ENCODE results near the gene ARHGAP10.
"Not testable (repeated sequence)": the region's sequence is repeated elsewhere in the genome, so short reads cannot be mapped to it uniquely, and the experiment has no call there.

The ARHGAP10 gene

GRCh38 chr4:147791341-147791740, 59.5 kb downstream of the ARHGAP10 start:
- Histone ChIP-seq H3K4me3 (no peak overlapping the region), H3K27me3 (no peaks in the 10 kb centered on the region), H3K9ac (no peak overlapping the region), H3K4me1 (peaks cover 31% of the 10 kb centered on the region), H3K36me3 (no peaks in the 10 kb centered on the region), H4K20me1 (no peaks in the 10 kb centered on the region), H3K9me3 (no peaks in the 10 kb centered on the region), H3K27ac (no peak overlapping the region), H3K4me2 (no peak overlapping the region)
- no peak for TF ChIP-seq Cebpa-rat (IDR thresholded peaks at IDR 0.05)

- H3K4me2 ChIP-seq, result no peak overlapping the region
- H3K9me3 ChIP-seq, result 0 out of 2 replicates have a peak, but pooled peaks cover 2% of the 10 kb centered on the region
- no peaks in the 10 kb centered on the region for H3K27me3 ChIP-seq
- no peak for TF ChIP-seq Cebpa-rat (IDR thresholded peaks at IDR 0.05)
- peaks cover 35% of the 10 kb centered on the region for H3K4me1 ChIP-seq
- H4K20me1 ChIP-seq, result no peaks in the 10 kb centered on the region
- H3K4me3 ChIP-seq, result no peak overlapping the region
- no peak overlapping the region for H3K27ac ChIP-seq
- H3K9ac ChIP-seq, result no peak overlapping the region
- no peaks in the 10 kb centered on the region for H3K36me3 ChIP-seq
These were observed 60.0 kb downstream of the ARHGAP10 start for GRCh38 chr4:147791865-147792264.

- no peak overlapping the region for H3K27ac ChIP-seq
- no peaks in the 10 kb centered on the region for H4K20me1 ChIP-seq
- no peaks in the 10 kb centered on the region for H3K36me3 ChIP-seq
- H3K9ac ChIP-seq, result no peak overlapping the region
- no peaks in the 10 kb centered on the region for H3K27me3 ChIP-seq
- no peak for TF ChIP-seq Cebpa-rat (IDR thresholded peaks at IDR 0.05)
- H3K4me1 ChIP-seq, result peaks cover 30% of the 10 kb centered on the region
- no peak overlapping the region for H3K4me3 ChIP-seq
- peaks cover 7% of the 10 kb centered on the region; the same call in 1 of the 2 replicates for H3K9me3 ChIP-seq
- no peak overlapping the region for H3K4me2 ChIP-seq
These were observed 61.9 kb downstream of the ARHGAP10 start for GRCh38 chr4:147793569-147794313.

GRCh38 chr4:147794314-147794680, 62.4 kb downstream of the ARHGAP10 start:
- Histone ChIP-seq H3K9ac (no peak overlapping the region), H3K36me3 (no peaks in the 10 kb centered on the region), H3K4me2 (0 out of 2 replicates have a peak overlapping the region, but pooled peaks have one; percentile 4), H4K20me1 (no peaks in the 10 kb centered on the region), H3K9me3 (peaks cover 7% of the 10 kb centered on the region; the same call in 1 of the 2 replicates), H3K27ac (no peak overlapping the region), H3K4me3 (no peak overlapping the region), H3K27me3 (no peaks in the 10 kb centered on the region), H3K4me1 (peaks cover 32% of the 10 kb centered on the region)
- TF ChIP-seq Cebpa-rat (IDR thresholded peaks at IDR 0.05), result no peak

GRCh38 chr4:147794787-147795413, 63.0 kb downstream of the ARHGAP10 start:
- H3K36me3 ChIP-seq, result no peaks in the 10 kb centered on the region
- 0 out of 2 replicates have a peak overlapping the region, but pooled peaks have one; percentile 4 for H3K4me2 ChIP-seq
- H3K27me3 ChIP-seq, result no peaks in the 10 kb centered on the region
- H3K4me1 ChIP-seq, result peaks cover 38% of the 10 kb centered on the region
- H4K20me1 ChIP-seq, result no peaks in the 10 kb centered on the region
- TF ChIP-seq Cebpa-rat (IDR thresholded peaks at IDR 0.05), result no peak
- H3K4me3 ChIP-seq, result no peak overlapping the region
- H3K9me3 ChIP-seq, result peaks cover 7% of the 10 kb centered on the region; the same call in 1 of the 2 replicates
- no peak overlapping the region for H3K27ac ChIP-seq
- no peak overlapping the region for H3K9ac ChIP-seq

GRCh38 chr4:147799057-147799456, 67.2 kb downstream of the ARHGAP10 start:
- not testable (repeated sequence) for H3K36me3 ChIP-seq, H4K20me1 ChIP-seq, H3K9ac ChIP-seq, H3K27me3 ChIP-seq, H3K4me3 ChIP-seq, H3K9me3 ChIP-seq
- Histone ChIP-seq H3K4me2 (peak overlapping the region; percentile 64), H3K4me1 (peaks cover 42% of the 10 kb centered on the region), H3K27ac (peak overlapping the region; percentile 18; the same call in 1 of the 2 replicates)

GRCh38 chr4:147799986-147800555, 68.2 kb downstream of the ARHGAP10 start:
- Histone ChIP-seq H3K27ac (peak overlapping the region; percentile 28; the same call in 1 of the 2 replicates), H3K9me3 (peaks cover 7% of the 10 kb centered on the region; the same call in 1 of the 2 replicates), H3K36me3 (no peaks in the 10 kb centered on the region), H3K4me3 (no peak overlapping the region), H4K20me1 (no peaks in the 10 kb centered on the region), H3K4me1 (peaks cover 34% of the 10 kb centered on the region), H3K9ac (no peak overlapping the region), H3K27me3 (no peaks in the 10 kb centered on the region), H3K4me2 (peak overlapping the region; percentile 64)
- no peak for TF ChIP-seq Cebpa-rat (IDR thresholded peaks at IDR 0.05)

GRCh38 chr4:147801820-147802219, 69.9 kb downstream of the ARHGAP10 start:
- H3K27me3 ChIP-seq, result no peaks in the 10 kb centered on the region
- H3K9ac ChIP-seq, result no peak overlapping the region
- H3K4me1 ChIP-seq, result peaks cover 21% of the 10 kb centered on the region
- no peak for TF ChIP-seq Cebpa-rat (IDR thresholded peaks at IDR 0.05)
- no peak overlapping the region for H3K4me2 ChIP-seq
- H3K36me3 ChIP-seq, result no peaks in the 10 kb centered on the region
- H3K4me3 ChIP-seq, result no peak overlapping the region
- H3K9me3 ChIP-seq, result peaks cover 5% of the 10 kb centered on the region; the same call in 1 of the 2 replicates
- H4K20me1 ChIP-seq, result no peaks in the 10 kb centered on the region
- no peak overlapping the region for H3K27ac ChIP-seq

- H3K27me3 ChIP-seq, result no peaks in the 10 kb centered on the region
These were observed 70.5 kb downstream of the ARHGAP10 start for GRCh38 chr4:147802346-147802745.

GRCh38 chr4:147805946-147806345, 74.1 kb downstream of the ARHGAP10 start:
- Histone ChIP-seq H3K27me3 (no peaks in the 10 kb centered on the region), H3K36me3 (no peaks in the 10 kb centered on the region), H3K4me2 (no peak overlapping the region), H3K27ac (no peak overlapping the region), H3K4me1 (peaks cover 18% of the 10 kb centered on the region), H3K4me3 (no peak overlapping the region), H4K20me1 (no peaks in the 10 kb centered on the region), H3K9me3 (no peaks in the 10 kb centered on the region), H3K9ac (no peak overlapping the region)
- TF ChIP-seq Cebpa-rat (IDR thresholded peaks at IDR 0.05), result no peak

More at GRCh38 chr4:147802346-147802745, 70.5 kb downstream of the ARHGAP10 start:
- Histone ChIP-seq H3K4me2 (no peak overlapping the region), H3K27ac (no peak overlapping the region), H3K9me3 (no peaks in the 10 kb centered on the region; the same call in 1 of the 2 replicates), H4K20me1 (no peaks in the 10 kb centered on the region), H3K36me3 (no peaks in the 10 kb centered on the region), H3K9ac (no peak overlapping the region), H3K4me3 (no peak overlapping the region), H3K4me1 (peaks cover 21% of the 10 kb centered on the region)
- no peak for TF ChIP-seq Cebpa-rat (IDR thresholded peaks at IDR 0.05)
